ENCODE results near the gene MAN2A2.

- TF ChIP-seq CTCF (IDR thresholded peaks at IDR 0.05; ENCODE audit: poor library complexity) (no peak), EZH2phosphoT487 (IDR thresholded peaks at IDR 0.05; ENCODE audit: low read depth, severe bottlenecking, unreplicated experiment) (no peak), EZH2 (IDR thresholded peaks at IDR 0.05; ENCODE audit: borderline replicate concordance) (no peak)
Measured at GRCh38 chr15:90909976-90910375, 6.9 kb downstream of the MAN2A2 start.

All from hepatocyte (in vitro differentiated cells).